ENCODE data around the gene KRT2. TPM values are rescaled to one million over a fixed set of nuclear protein-coding genes. Genes with fewer than 3 reads are reported as not detected.

The KRT2 gene
- total and polyA plus RNA-seq, 2 of the 8 experiments (the other 6 are each of a cell fraction or from before 2014, with no cell fraction given): not detected

DNA sequence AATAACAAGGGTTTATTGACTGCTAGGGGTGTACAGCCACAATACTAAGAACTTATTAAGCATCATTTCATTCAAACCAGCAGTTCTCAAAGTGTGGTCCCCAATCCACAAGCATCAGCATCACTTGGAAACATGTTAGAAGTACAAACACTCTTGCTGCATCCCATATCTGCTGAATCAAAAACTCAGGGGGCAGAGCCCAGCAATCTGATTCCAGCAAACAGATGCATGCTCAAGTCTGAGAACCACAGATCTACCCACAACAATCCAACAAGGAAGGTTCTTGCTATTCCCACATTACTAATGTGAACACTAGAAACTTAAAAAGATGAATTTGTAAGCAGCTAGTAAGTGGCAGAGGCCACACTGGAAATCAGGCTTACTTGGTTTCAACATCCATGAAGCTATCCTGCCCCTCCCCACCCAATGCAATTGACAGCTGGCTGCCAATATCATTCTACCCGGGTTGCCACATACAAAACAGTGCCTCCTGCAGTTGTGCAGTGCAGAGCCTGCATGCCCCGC lies 45.1 kb upstream of the KRT2 start:
- WGBS, 2 experiments (ENCODE audit: extremely low coverage in 1 of 2, insufficient coverage in 1 of 2, insufficient read length in 1 of 2, insufficient replicate concordance in 2 of 2, low coverage in 1 of 2, low lambda C conversion rate in 2 of 2, missing lambda C conversion rate in 1 of 2): 79% methylated on average over 2 of the region's 2 CpGs; no CpG with 5 or more reads in 1 of the 2 experiments
- FAIRE-seq: no peak

More for the DNA sequence above, 45.1 kb upstream of the KRT2 start:
- H3K4ac ChIP-seq (replicated peaks; ENCODE audit: insufficient read length, low read depth, low read length): no peak overlapping the region
- no peaks in the 10 kb centered on the region for H3K9me3 ChIP-seq (ENCODE audit: insufficient read depth in 2 of 2, low read depth in 1 of 2, low read length in 1 of 2)
- H4K5ac ChIP-seq (ENCODE audit: insufficient read length, low read depth, low read length): no peak overlapping the region
- H2AFZ ChIP-seq (ENCODE audit: low read length): no peak overlapping the region
- POLR2A ChIA-PET (ENCODE audit: partially characterized antibody): no interaction called here
- peaks cover 0 to 2% of the 10 kb centered on the region in 2 experiments for H4K20me1 ChIP-seq (replicated peaks in 1 of 2; ENCODE audit: control insufficient read depth in 1 of 2, insufficient read depth in 2 of 2, low read length in 2 of 2)
- DNase-seq (ENCODE audit: low read depth in 1 of 2, low spot score in 2 of 2): no peak
- no peaks in the 10 kb centered on the region for H3K79me1 ChIP-seq (ENCODE audit: low read depth, low read length)
- TF ChIP-seq ASH2L (IDR thresholded peaks at IDR 0.05; ENCODE audit: low read length) (no peak), HDAC6 (IDR thresholded peaks at IDR 0.05; ENCODE audit: low read depth, low read length) (no peak)
- no peaks in the 10 kb centered on the region for H3K79me2 ChIP-seq (ENCODE audit: control insufficient read depth in 1 of 2, insufficient read depth in 2 of 2, low read length in 2 of 2)
- H3K18ac ChIP-seq (ENCODE audit: extremely low read depth, low read length): no peak overlapping the region
- H3K4me3 ChIP-seq (ENCODE audit: extremely low read depth in 1 of 4, insufficient read depth in 2 of 4, low read depth in 3 of 4, low read length in 4 of 4): no peak overlapping the region
- no peak overlapping the region for H4K8ac ChIP-seq (ENCODE audit: extremely low read depth, insufficient read depth, low read length)
- no peak overlapping the region for H2BK20ac ChIP-seq (ENCODE audit: low read length)
- peaks cover 0 to 7% (median 0%) of the 10 kb centered on the region in 4 experiments; a peak in 2 of 7 replicates for H3K27me3 ChIP-seq (replicated peaks in 1 of 4; ENCODE audit: control insufficient read depth in 3 of 4, extremely low read depth in 1 of 4, insufficient read depth in 3 of 4, low read length in 3 of 4)
- H3K23me2 ChIP-seq (ENCODE audit: low read depth, low read length): no peaks in the 10 kb centered on the region
- no peak overlapping the region for H2BK120ac ChIP-seq (replicated peaks; ENCODE audit: low read depth, low read length)
- H3K36me3 ChIP-seq (ENCODE audit: control insufficient read depth in 2 of 4, insufficient read depth in 4 of 4, low read length in 3 of 4): no peaks in the 10 kb centered on the region
- no peak overlapping the region for H3K4me2 ChIP-seq (ENCODE audit: insufficient read depth in 1 of 2, low read depth in 2 of 2, low read length in 2 of 2)
- no peak overlapping the region for H3K23ac ChIP-seq (ENCODE audit: insufficient read length)
- no peak overlapping the region for H4K91ac ChIP-seq (replicated peaks; ENCODE audit: insufficient read length, low read length)
- no peak overlapping the region for H3K27ac ChIP-seq (ENCODE audit: low read depth, low read length)
- no peak overlapping the region for H2BK12ac ChIP-seq (ENCODE audit: low read depth, low read length)
- no peaks in the 10 kb centered on the region; a peak in 1 of 7 replicates for H3K4me1 ChIP-seq (replicated peaks in 1 of 4; ENCODE audit: control insufficient read depth in 3 of 4, insufficient read depth in 4 of 4, low read length in 3 of 4)
- H3K14ac ChIP-seq (ENCODE audit: insufficient read length): no peak overlapping the region
- H3K9ac ChIP-seq (replicated peaks in 1 of 4; ENCODE audit: extremely low read depth in 1 of 4, low read depth in 3 of 4, low read length in 3 of 4): no peak overlapping the region
- CTCF ChIA-PET (ENCODE audit: partially characterized antibody): interaction anchor here (1.0 to 2.3 kb wide), 5 partner anchors 16 to 174 kb away, joined by 3 to 7 read pairs (median 3); no protein-coding TSS in a partner anchor
- H3K56ac ChIP-seq (replicated peaks; ENCODE audit: insufficient read length, low read depth, low read length): no peak overlapping the region
- H2BK15ac ChIP-seq (ENCODE audit: low read length): no peak overlapping the region
- H2AK5ac ChIP-seq (ENCODE audit: low read depth, low read length): no peak overlapping the region
- no peak overlapping the region for H2BK5ac ChIP-seq (ENCODE audit: low read depth, low read length)
